Right lobe of liver (tissue), 4 donors: Measurements from ENCODE around the gene DNAAF9.

Source experiments
- CTCF ChIP-seq, 4 donors: fragments of 200-600 bp in 3 of 4; fragments of 450-650 bp in 1 of 4; IDR thresholded peaks; one replicate each; pipeline versions ENCODE4 v1.5.1 to v1.8.0; 2016 to 2022; ENCODE audit warnings: antibody characterized with exemption in 4 of 4, mild to moderate bottlenecking in 2 of 4
- POLR2A ChIP-seq: fragments of 450-650 bp; IDR thresholded peaks from one replicate; pipeline ENCODE4 v1.6.1; 2017; ENCODE audit warnings: antibody characterized with exemption, mild to moderate bottlenecking
- donor health status: DM: no; HTN: no; CAD: no.
- donor health status: DM: no; HTN: no; CAD: no.
- donor health status: DM: no; HTN: yes; CAD: no.

GRCh38 chr20:3413393-3413889 is 6.0 kb upstream of the DNAAF9 start:
- no peak for TF ChIP-seq CTCF (IDR thresholded peaks at IDR 0.05)
- no peak for TF ChIP-seq POLR2A
